H1 (cell line): ENCODE results near the gene CYREN.

Experiments
- ATF3 ChIP-seq: IDR thresholded peaks from 2 replicates; pipeline ENCODE4 v1.6.1; 2011; ENCODE audit warnings: low read depth, mild to moderate bottlenecking, low read length; ENCODE audit not compliant: insufficient read depth
- CBX8 ChIP-seq: fragments of 300-800, 300-1000 bp; sonication (generic); IDR thresholded peaks from 2 replicates; pipeline ENCODE4 v1.7.1; 2016; ENCODE audit warnings: low read depth, low read length, borderline replicate concordance
- CREB1 ChIP-seq: IDR thresholded peaks from 2 replicates; pipeline ENCODE4 v1.6.1; 2012; ENCODE audit warnings: inconsistent platforms
- CTBP2 ChIP-seq: IDR thresholded peaks from 2 replicates; pipeline ENCODE4 v1.7.0; 2011; ENCODE audit warnings: borderline replicate concordance, mild to moderate bottlenecking, moderate library complexity, mixed read lengths, low read length; ENCODE audit not compliant: insufficient read depth, insufficient read length
- CTCF ChIP-seq, 3 experiments: IDR thresholded peaks; 1 replicate in 2 of 3; 2 replicates in 1 of 3; pipeline versions ENCODE4 v1.5.1 to v1.6.1; 2011; ENCODE audit warnings: low read length in 3 of 3, mild to moderate bottlenecking in 3 of 3, inconsistent platforms in 2 of 3, low read depth in 1 of 3, moderate library complexity in 1 of 3; ENCODE audit not compliant: insufficient read depth in 1 of 3; ENCODE audit errors: control extremely low read depth in 1 of 3
- EZH2 ChIP-seq: fragments of 200-600 bp; sonication (generic); IDR thresholded peaks from 2 replicates; pipeline ENCODE4 v1.7.1; 2012; ENCODE audit warnings: low read depth, mild to moderate bottlenecking, moderate library complexity, low read length, inconsistent platforms; ENCODE audit not compliant: severe bottlenecking
- POLR2A ChIP-seq, 2 experiments: IDR thresholded peaks; 1 replicate in 1 of 2; 2 replicates in 1 of 2; pipeline ENCODE4 v1.6.1; 2011; ENCODE audit warnings: low read depth in 2 of 2, low read length in 2 of 2, mild to moderate bottlenecking in 2 of 2; ENCODE audit errors: control extremely low read depth in 1 of 2
- SIRT6 ChIP-seq: IDR thresholded peaks from one replicate; pipeline ENCODE4 v1.7.1; 2012; ENCODE audit warnings: low read length, inconsistent platforms
- SIX5 ChIP-seq: IDR thresholded peaks from 2 replicates; pipeline ENCODE4 v1.6.1; 2011; ENCODE audit warnings: mild to moderate bottlenecking, low read depth, low read length
- ZNF274 ChIP-seq: IDR thresholded peaks from 2 replicates; pipeline ENCODE4 v1.7.0; 2012; ENCODE audit warnings: low read length, borderline replicate concordance; ENCODE audit errors: extremely low read depth

- TF ChIP-seq CBX8 (no peak), POLR2A (IDR thresholded peaks at IDR 0.05; ENCODE audit: control extremely low read depth in 1 of 2, low read depth in 2 of 2, low read length in 2 of 2) (no peak), SIRT6 (no peak), ZNF274 (no peak), CREB1 (no peak), CTCF (IDR thresholded peaks at IDR 0.05; ENCODE audit: control extremely low read depth in 1 of 3, insufficient read depth in 1 of 3, low read depth in 1 of 3, low read length in 3 of 3) (no peak), CTBP2 (no peak), ATF3 (no peak), SIX5 (no peak), EZH2 (no peak)
Measured at GRCh38 chr7:135154734-135155133, 15.8 kb downstream of the CYREN start.
